HEK293 (cell line): ENCODE data around the gene SUV39H2.

ENCODE experiments used
- CTCF ChIA-PET: fragments of 350-600 bp; formaldehyde crosslinking; extraction: SDS; loops from one replicate; lab custom pipeline; 2021; ENCODE audit warnings: antibody characterized with exemption; lab: Yijun Ruan, JAX
- POLR2A ChIA-PET: fragments of 300-600 bp; formaldehyde crosslinking; extraction: SDS; loops from one replicate; lab custom pipeline; 2020; ENCODE audit warnings: antibody characterized with exemption, inconsistent platforms; lab: Yijun Ruan, JAX
- H3K27ac ChIP-seq: fragments of 200-500 bp; sonication (Bioruptor generic); 2 replicates; pipeline ENCODE4 v1.5.1; 2014; ENCODE audit warnings: low read depth, low read length, control low read depth, inconsistent platforms; ENCODE audit errors: extremely low read depth
- H3K36me3 ChIP-seq, 2 experiments: fragments of 200-500 bp in 1 of 2; sonication (Bioruptor generic) in 1 of 2; 1 replicate in 1 of 2; 2 replicates in 1 of 2; pipeline ENCODE4 v1.5.1; 2014 to 2017; ENCODE audit warnings: inconsistent platforms in 2 of 2, low read length in 2 of 2; ENCODE audit not compliant: control insufficient read depth in 2 of 2, insufficient read depth in 1 of 2
- H3K4me1 ChIP-seq: fragments of 200-500 bp; sonication (Bioruptor generic); 2 replicates; pipeline ENCODE4 v1.5.1; 2014; ENCODE audit warnings: mild to moderate bottlenecking, low read length, inconsistent platforms; ENCODE audit not compliant: control insufficient read depth, insufficient read depth
- H3K4me3 ChIP-seq: 2 replicates; pipeline ENCODE4 v1.5.1; 2011; ENCODE audit warnings: low read depth, mild to moderate bottlenecking, control low read depth, low read length, moderate library complexity
- H3K9me3 ChIP-seq: fragments of 200-500 bp; sonication (Bioruptor generic); 2 replicates; pipeline ENCODE4 v1.5.1; 2014; ENCODE audit warnings: low read depth, low read length, inconsistent platforms; ENCODE audit not compliant: control insufficient read depth, insufficient read depth
- GFI1B ChIP-seq: fragments of 450-650 bp; formaldehyde crosslinking; IDR thresholded peaks from 2 replicates; pipeline ENCODE4 v1.5.1; 2016; ENCODE audit warnings: missing biosample characterization, missing genetic modification characterization
- GLI4 ChIP-seq: fragments of 450-650 bp; formaldehyde crosslinking; IDR thresholded peaks from 2 replicates; pipeline ENCODE4 v1.5.1; 2016; ENCODE audit warnings: missing biosample characterization, missing genetic modification characterization
- TRIM28 ChIP-seq: IDR thresholded peaks from 2 replicates; pipeline ENCODE4 v1.6.1; 2011; ENCODE audit warnings: low read length, control low read depth, borderline replicate concordance
- TSHZ1 ChIP-seq: fragments of 450-650 bp; formaldehyde crosslinking; IDR thresholded peaks from 2 replicates; pipeline ENCODE4 v1.5.1; 2016; ENCODE audit warnings: missing biosample characterization, missing genetic modification characterization, borderline replicate concordance
- WT1 ChIP-seq: fragments of 450-650 bp; formaldehyde crosslinking; IDR thresholded peaks from 2 replicates; pipeline ENCODE4 v1.5.1; 2016; ENCODE audit warnings: missing biosample characterization, missing genetic modification characterization
- ZEB2 ChIP-seq: fragments of 450-650 bp; formaldehyde crosslinking; IDR thresholded peaks from 2 replicates; pipeline ENCODE4 v1.5.1; 2016; ENCODE audit warnings: missing biosample characterization, missing genetic modification characterization
- ZFP69B ChIP-seq: fragments of 450-650 bp; formaldehyde crosslinking; IDR thresholded peaks from 2 replicates; pipeline ENCODE4 v1.5.1; 2016; ENCODE audit warnings: missing biosample characterization, missing genetic modification characterization
- ZNF146 ChIP-seq: fragments of 450-650 bp; formaldehyde crosslinking; IDR thresholded peaks from 2 replicates; pipeline ENCODE4 v1.5.1; 2016; ENCODE audit warnings: missing biosample characterization, missing genetic modification characterization
- ZNF155 ChIP-seq: fragments of 450-650 bp; formaldehyde crosslinking; IDR thresholded peaks from 2 replicates; pipeline ENCODE4 v1.5.1; 2016; ENCODE audit warnings: missing biosample characterization, missing genetic modification characterization
- ZNF157 ChIP-seq: fragments of 450-650 bp; formaldehyde crosslinking; IDR thresholded peaks from 2 replicates; pipeline ENCODE4 v1.5.1; 2016; ENCODE audit warnings: missing biosample characterization, missing genetic modification characterization
- ZNF202 ChIP-seq: fragments of 450-650 bp; formaldehyde crosslinking; IDR thresholded peaks from 2 replicates; pipeline ENCODE4 v1.5.1; 2016; ENCODE audit warnings: missing biosample characterization, missing genetic modification characterization, borderline replicate concordance
- ZNF24 ChIP-seq: fragments of 450-650 bp; formaldehyde crosslinking; IDR thresholded peaks from 2 replicates; pipeline ENCODE4 v1.5.1; 2016; ENCODE audit warnings: missing biosample characterization, missing genetic modification characterization
- ZNF280C ChIP-seq: fragments of 450-650 bp; formaldehyde crosslinking; IDR thresholded peaks from 2 replicates; pipeline ENCODE4 v1.5.1; 2016; ENCODE audit warnings: missing biosample characterization, missing genetic modification characterization
- ZNF350 ChIP-seq: fragments of 450-650 bp; formaldehyde crosslinking; IDR thresholded peaks from 2 replicates; pipeline ENCODE4 v1.5.0; 2017; ENCODE audit warnings: missing biosample characterization, mild to moderate bottlenecking, missing genetic modification characterization
- ZNF354C ChIP-seq: fragments of 450-650 bp; formaldehyde crosslinking; IDR thresholded peaks from 2 replicates; pipeline ENCODE4 v1.5.1; 2016; ENCODE audit warnings: missing biosample characterization, missing genetic modification characterization, low read depth, borderline replicate concordance
- ZNF37A ChIP-seq: fragments of 450-650 bp; IDR thresholded peaks from 2 replicates; pipeline ENCODE4 v1.5.1; 2018; ENCODE audit warnings: missing biosample characterization, missing genetic modification characterization
- ZNF404 ChIP-seq: fragments of 450-650 bp; formaldehyde crosslinking; IDR thresholded peaks from 2 replicates; pipeline ENCODE4 v1.5.1; 2017; ENCODE audit warnings: missing biosample characterization, missing genetic modification characterization
- ZNF660 ChIP-seq: fragments of 450-650 bp; IDR thresholded peaks from 2 replicates; pipeline ENCODE4 v1.5.1; 2018; ENCODE audit warnings: missing biosample characterization, mild to moderate bottlenecking, missing genetic modification characterization
- ZNF768 ChIP-seq: fragments of 450-650 bp; formaldehyde crosslinking; IDR thresholded peaks from 2 replicates; pipeline ENCODE4 v1.5.1; 2018; ENCODE audit warnings: missing biosample characterization, mild to moderate bottlenecking, missing genetic modification characterization
- ZSCAN30 ChIP-seq: fragments of 450-650 bp; IDR thresholded peaks from 2 replicates; pipeline ENCODE4 v1.5.1; 2018; ENCODE audit warnings: missing biosample characterization, mild to moderate bottlenecking, missing genetic modification characterization, moderate library complexity
- TF ChIP-seq, protein P1 (sequence below): fragments of 450-650 bp; formaldehyde crosslinking; IDR thresholded peaks from 2 replicates; pipeline ENCODE4 v1.5.1; 2017; ENCODE audit warnings: missing biosample characterization, missing genetic modification characterization
- TF ChIP-seq, protein P2 (sequence below): fragments of 450-650 bp; formaldehyde crosslinking; IDR thresholded peaks from 2 replicates; pipeline ENCODE4 v1.5.1; 2017; ENCODE audit warnings: missing biosample characterization, missing genetic modification characterization
- TF ChIP-seq, protein P3 (sequence below): fragments of 450-650 bp; formaldehyde crosslinking; IDR thresholded peaks from 2 replicates; pipeline ENCODE4 v1.5.1; 2017; ENCODE audit warnings: missing biosample characterization, missing genetic modification characterization

Gene SUV39H2

GRCh38 chr10:14878266-14879123, at the start of gene SUV39H2:
Gene SUV39H2 (plus strand): TSS chr10:14878866. CDS start chr10:14878889, 23 bp downstream.
- peak within 1 kb of the TSS; percentile 82 for H3K4me3 ChIP-seq
- H3K9me3 ChIP-seq, result no peaks in the 10 kb centered on the region
- H3K27ac ChIP-seq, result peak within 1 kb of the TSS; percentile 93
- no peaks in the 10 kb centered on the region for H3K4me1 ChIP-seq
- peaks cover 3 to 24% of the 10 kb centered on the region in 2 experiments; a peak in 2 of 3 replicates for H3K36me3 ChIP-seq
- ChIA-PET POLR2A (interaction anchor here (0.9 to 4.9 kb wide), 10 partner anchors 9 to 290 kb away, joined by 3 to 68 read pairs (median 6); partner anchors contain the start of genes CDNF, DCLRE1C, HSPA14 and MEIG1), CTCF (interaction anchor here (0.5 to 1.2 kb wide), 5 partner anchors 16 to 389 kb away, joined by 3 to 6 read pairs (median 4); no protein-coding TSS in a partner anchor)
- TF ChIP-seq ZNF24 (tag by site-specific recombination) (peak; percentile 76; the same call in 1 of the 2 replicates), ZNF202 (tag by site-specific recombination) (no peak), TSHZ1 (tag by site-specific recombination) (0 out of 2 replicates have a peak, but pooled peaks have one; percentile 19), ZFP69B (tag by site-specific recombination) (no peak; the same call in 1 of the 2 replicates), ZNF37A (tag by site-specific recombination) (no peak), GLI4 (no peak), ZNF768 (no peak; the same call in 1 of the 2 replicates), ZNF280C (tag by site-specific recombination) (no peak), ZNF404 (tag by site-specific recombination) (no peak), WT1 (tag by site-specific recombination) (no peak), GFI1B (no peak), ZEB2 (tag by site-specific recombination) (peak; percentile 87; the same call in 1 of the 2 replicates), ZNF155 (tag by site-specific recombination) (no peak), TRIM28 (no peak), ZNF350 (tag by site-specific recombination) (no peak), ZNF146 (tag by site-specific recombination) (peak; percentile 35; the same call in 1 of the 2 replicates), ZNF354C (tag by site-specific recombination) (no peak), ZSCAN30 (no peak; the same call in none of the 2 replicates), ZNF157 (tag by site-specific recombination) (no peak), ZNF660 (peak; percentile 18)
- TF ChIP-seq, protein P1, sequence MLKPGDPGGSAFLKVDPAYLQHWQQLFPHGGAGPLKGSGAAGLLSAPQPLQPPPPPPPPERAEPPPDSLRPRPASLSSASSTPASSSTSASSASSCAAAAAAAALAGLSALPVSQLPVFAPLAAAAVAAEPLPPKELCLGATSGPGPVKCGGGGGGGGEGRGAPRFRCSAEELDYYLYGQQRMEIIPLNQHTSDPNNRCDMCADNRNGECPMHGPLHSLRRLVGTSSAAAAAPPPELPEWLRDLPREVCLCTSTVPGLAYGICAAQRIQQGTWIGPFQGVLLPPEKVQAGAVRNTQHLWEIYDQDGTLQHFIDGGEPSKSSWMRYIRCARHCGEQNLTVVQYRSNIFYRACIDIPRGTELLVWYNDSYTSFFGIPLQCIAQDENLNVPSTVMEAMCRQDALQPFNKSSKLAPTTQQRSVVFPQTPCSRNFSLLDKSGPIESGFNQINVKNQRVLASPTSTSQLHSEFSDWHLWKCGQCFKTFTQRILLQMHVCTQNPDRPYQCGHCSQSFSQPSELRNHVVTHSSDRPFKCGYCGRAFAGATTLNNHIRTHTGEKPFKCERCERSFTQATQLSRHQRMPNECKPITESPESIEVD, result no peak
- TF ChIP-seq, protein P2, sequence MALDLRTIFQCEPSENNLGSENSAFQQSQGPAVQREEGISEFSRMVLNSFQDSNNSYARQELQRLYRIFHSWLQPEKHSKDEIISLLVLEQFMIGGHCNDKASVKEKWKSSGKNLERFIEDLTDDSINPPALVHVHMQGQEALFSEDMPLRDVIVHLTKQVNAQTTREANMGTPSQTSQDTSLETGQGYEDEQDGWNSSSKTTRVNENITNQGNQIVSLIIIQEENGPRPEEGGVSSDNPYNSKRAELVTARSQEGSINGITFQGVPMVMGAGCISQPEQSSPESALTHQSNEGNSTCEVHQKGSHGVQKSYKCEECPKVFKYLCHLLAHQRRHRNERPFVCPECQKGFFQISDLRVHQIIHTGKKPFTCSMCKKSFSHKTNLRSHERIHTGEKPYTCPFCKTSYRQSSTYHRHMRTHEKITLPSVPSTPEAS (tag by site-specific recombination), result no peak
- TF ChIP-seq, protein P3, sequence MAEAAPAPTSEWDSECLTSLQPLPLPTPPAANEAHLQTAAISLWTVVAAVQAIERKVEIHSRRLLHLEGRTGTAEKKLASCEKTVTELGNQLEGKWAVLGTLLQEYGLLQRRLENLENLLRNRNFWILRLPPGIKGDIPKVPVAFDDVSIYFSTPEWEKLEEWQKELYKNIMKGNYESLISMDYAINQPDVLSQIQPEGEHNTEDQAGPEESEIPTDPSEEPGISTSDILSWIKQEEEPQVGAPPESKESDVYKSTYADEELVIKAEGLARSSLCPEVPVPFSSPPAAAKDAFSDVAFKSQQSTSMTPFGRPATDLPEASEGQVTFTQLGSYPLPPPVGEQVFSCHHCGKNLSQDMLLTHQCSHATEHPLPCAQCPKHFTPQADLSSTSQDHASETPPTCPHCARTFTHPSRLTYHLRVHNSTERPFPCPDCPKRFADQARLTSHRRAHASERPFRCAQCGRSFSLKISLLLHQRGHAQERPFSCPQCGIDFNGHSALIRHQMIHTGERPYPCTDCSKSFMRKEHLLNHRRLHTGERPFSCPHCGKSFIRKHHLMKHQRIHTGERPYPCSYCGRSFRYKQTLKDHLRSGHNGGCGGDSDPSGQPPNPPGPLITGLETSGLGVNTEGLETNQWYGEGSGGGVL (tag by site-specific recombination), result no peak
